GM23248 (cell line): Measurements from ENCODE around the gene LSM14A.

Experiments
- EZH2 ChIP-seq: fragments of 200-600 bp; sonication (generic); IDR thresholded peaks from 2 replicates; pipeline ENCODE4 v1.6.1; 2018; ENCODE audit warnings: antibody characterized with exemption, mild to moderate bottlenecking; ENCODE audit not compliant: insufficient read depth, poor library complexity, severe bottlenecking
- EZH2phosphoT487 ChIP-seq: fragments of 200-600 bp; sonication (generic); IDR thresholded peaks from 2 replicates; pipeline ENCODE4 v1.6.1; 2018; ENCODE audit warnings: antibody characterized with exemption, moderate library complexity, mild to moderate bottlenecking, low read depth; ENCODE audit not compliant: insufficient read depth

GRCh38 chr19:34257559-34257924 lies 85.2 kb downstream of the LSM14A start:
- TF ChIP-seq EZH2 (no peak), EZH2phosphoT487 (no peak)
